NCI-H2029 (cell line): ENCODE data around the gene NAT16.
A peak's percentile ranks its signal among the peaks of the same experiment; 100 is the strongest.
"Not testable (repeated sequence)": the region's sequence is repeated elsewhere in the genome, so short reads cannot be mapped to it uniquely, and the experiment has no call there.

ENCODE experiments used
- DNase-seq: peaks from one replicate; lab custom pipeline; 2025; lab: John Stamatoyannopoulos, UW

The NAT16 gene

GRCh38 chr7:101180130-101180755 lies at the start of gene NAT16:
Gene NAT16 (minus strand): TSS chr7:101180293. CDS start chr7:101174807, 5,486 bp downstream.
- DNase-seq: no peak

GRCh38 chr7:101226721-101227120 lies 46.6 kb upstream of the NAT16 start:
- no peak for DNase-seq

GRCh38 chr7:101225650-101226049 lies 45.6 kb upstream of the NAT16 start:
- DNase-seq: no peak

- no peak for DNase-seq
Measured at GRCh38 chr7:101223528-101223927, 43.4 kb upstream of the NAT16 start.

- no peak for DNase-seq
Measured at GRCh38 chr7:101222275-101222830, 42.3 kb upstream of the NAT16 start.

- no peak for DNase-seq
Measured at GRCh38 chr7:101220295-101220694, 40.2 kb upstream of the NAT16 start.

- no peak for DNase-seq
Measured at GRCh38 chr7:101218236-101219125, 38.4 kb upstream of the NAT16 start.

- DNase-seq: peak; percentile 98
Measured at GRCh38 chr7:101217388-101218235, 37.5 kb upstream of the NAT16 start, which contains the start of the genes PLOD3 and ZNHIT1. Gene PLOD3 (minus strand): TSS chr7:101217581. CDS start chr7:101217274, 307 bp downstream. Gene ZNHIT1 (plus strand): TSS chr7:101218165. CDS start chr7:101218196, 31 bp downstream.

- DNase-seq: no peak
Measured at GRCh38 chr7:101216860-101217387, 36.8 kb upstream of the NAT16 start.

- DNase-seq: no peak
Measured at GRCh38 chr7:101216001-101216859, 36.1 kb upstream of the NAT16 start.

GRCh38 chr7:101212014-101212413 lies 31.9 kb upstream of the NAT16 start:
- DNase-seq: no peak

GRCh38 chr7:101211501-101211900 lies 31.4 kb upstream of the NAT16 start:
- no peak for DNase-seq

GRCh38 chr7:101210143-101210542 lies 30.1 kb upstream of the NAT16 start:
- no peak for DNase-seq

- no peak for DNase-seq
Measured at GRCh38 chr7:101208794-101209193, 28.7 kb upstream of the NAT16 start.

GRCh38 chr7:101207459-101207858 lies 27.4 kb upstream of the NAT16 start:
- DNase-seq: no peak

- no peak for DNase-seq
Measured at GRCh38 chr7:101206665-101207042, 26.6 kb upstream of the NAT16 start.

GRCh38 chr7:101205901-101206664 lies 26.0 kb upstream of the NAT16 start:
- no peak for DNase-seq

- not testable (repeated sequence) for DNase-seq
Measured at GRCh38 chr7:101203740-101204738, 23.9 kb upstream of the NAT16 start.

GRCh38 chr7:101202603-101202918 lies 22.5 kb upstream of the NAT16 start:
- DNase-seq: no peak
